GM12878 (cell line): ENCODE data around the gene CRYL1. TPM values are rescaled to one million over a fixed set of nuclear protein-coding genes. Genes with fewer than 3 reads are reported as not detected.

ENCODE experiments used
- BRCA1 ChIP-seq: IDR thresholded peaks from 2 replicates; pipeline ENCODE4 v1.6.1; 2011; ENCODE audit warnings: low read depth, low read length, improper control_type of control experiment
- CBX5 ChIP-seq: sonication (generic); IDR thresholded peaks from 2 replicates; pipeline ENCODE4 v1.6.1; 2016; ENCODE audit warnings: low read depth, moderate library complexity, mild to moderate bottlenecking, inconsistent platforms
- HDGF ChIP-seq: fragments of 450-650 bp; IDR thresholded peaks from 2 replicates; pipeline ENCODE4 v1.6.1; 2016; ENCODE audit warnings: antibody characterized with exemption
- MEF2A ChIP-seq: IDR thresholded peaks from 2 replicates; pipeline ENCODE4 v1.6.1; 2011; ENCODE audit warnings: low read depth, mild to moderate bottlenecking, low read length, moderate library complexity; ENCODE audit not compliant: insufficient read depth
- MEF2B ChIP-seq: fragments of 450-650 bp; IDR thresholded peaks from 2 replicates; pipeline ENCODE4 v1.6.1; 2018; ENCODE audit warnings: mild to moderate bottlenecking, moderate library complexity; ENCODE audit not compliant: partially characterized antibody, poor library complexity, severe bottlenecking
- MYC ChIP-seq: IDR thresholded peaks from 2 replicates; pipeline ENCODE4 v1.6.1; 2011; ENCODE audit warnings: mild to moderate bottlenecking, low read length, moderate library complexity, inconsistent platforms; ENCODE audit not compliant: insufficient read depth, insufficient replicate concordance, insufficient read length, severe bottlenecking
- NFIC ChIP-seq: IDR thresholded peaks from 2 replicates; pipeline ENCODE4 v1.6.1; 2012; ENCODE audit warnings: low read depth, mild to moderate bottlenecking, inconsistent platforms, low read length, moderate library complexity
- PML ChIP-seq: IDR thresholded peaks from 2 replicates; pipeline ENCODE4 v1.6.1; 2012; ENCODE audit warnings: low read length, inconsistent platforms
- RUNX3 ChIP-seq: IDR thresholded peaks from 2 replicates; pipeline ENCODE4 v1.6.1; 2012; ENCODE audit warnings: low read length, inconsistent platforms
- SIX5 ChIP-seq: IDR thresholded peaks from 2 replicates; pipeline ENCODE4 v1.6.1; 2011; ENCODE audit warnings: mild to moderate bottlenecking, low read depth, low read length, moderate library complexity; ENCODE audit not compliant: severe bottlenecking
- SMC3 ChIP-seq: IDR thresholded peaks from 2 replicates; pipeline ENCODE4 v1.6.1; 2011; ENCODE audit warnings: low read length, improper control_type of control experiment, borderline replicate concordance
- SREBF2 ChIP-seq: IDR thresholded peaks from 2 replicates; pipeline ENCODE4 v1.6.1; 2012; ENCODE audit warnings: mild to moderate bottlenecking, low read length
- SUZ12 ChIP-seq: fragments of 200-600 bp; sonication (generic); IDR thresholded peaks from one replicate; pipeline ENCODE4 v1.6.1; 2018; ENCODE audit warnings: antibody characterized with exemption, mild to moderate bottlenecking; ENCODE audit not compliant: unreplicated experiment
- TBL1XR1 ChIP-seq: IDR thresholded peaks from 2 replicates; pipeline ENCODE4 v1.6.1; 2012; ENCODE audit warnings: low read depth, low read length, improper control_type of control experiment
- TCF12 ChIP-seq: IDR thresholded peaks from 2 replicates; pipeline ENCODE4 v1.6.1; 2011; ENCODE audit warnings: low read depth, mild to moderate bottlenecking, low read length
- YBX1 ChIP-seq: fragments of 450-650 bp; IDR thresholded peaks from 2 replicates; pipeline ENCODE4 v1.6.1; 2016; ENCODE audit warnings: antibody characterized with exemption
- ZBED1 ChIP-seq: IDR thresholded peaks from 2 replicates; pipeline ENCODE4 v1.6.1; 2016; ENCODE audit warnings: borderline replicate concordance
- ZNF217 ChIP-seq: fragments of 450-650 bp; IDR thresholded peaks from 2 replicates; pipeline ENCODE4 v1.6.1; 2017; ENCODE audit warnings: antibody characterized with exemption, mild to moderate bottlenecking
- polyA plus RNA-seq, 11 experiments: library from polyadenylated mRNA; depleted of rRNA in 4 of 11; unstranded in 6 of 11; stranded (reverse) in 5 of 11; fragments of >200 nt; fragmentation: Nextera tagmentation in 4 of 11; fragmentation: Illumina TruSeq in 1 of 11; extraction: Ambion mirVana in 4 of 11; extraction: Trizol in 1 of 11; gene quantifications; 1 replicate in 1 of 11; 2 replicates in 10 of 11; pipeline versions ENCODE4 v1.2.1 to v1.2.3, GENCODE V29; 2011 to 2016; ENCODE audit warnings: inconsistent platforms in 2 of 11, missing spikeins in 2 of 11, low read depth in 1 of 11
- total RNA-seq, 4 experiments: library from RNA; depleted of rRNA in 3 of 4; stranded (reverse); fragments of >200 nt in 3 of 4; fragmentation: Illumina TruSeq in 1 of 4; extraction: Trizol in 1 of 4; gene quantifications; 2 replicates each; pipeline versions ENCODE4 v1.2.1 to v1.2.3, GENCODE V29; 2013 to 2021
- TF ChIP-seq, protein P1 (sequence below): IDR thresholded peaks from 2 replicates; pipeline ENCODE4 v1.6.1; 2012; ENCODE audit warnings: improper control_type of control experiment, low read depth, low read length; ENCODE audit not compliant: insufficient replicate concordance
- TF ChIP-seq, protein P2 (sequence below): fragments of 450-650 bp; IDR thresholded peaks from 2 replicates; pipeline ENCODE4 v1.6.1; 2014; ENCODE audit warnings: mild to moderate bottlenecking
- TF ChIP-seq, protein P3 (sequence below): fragments of 450-650 bp; IDR thresholded peaks from 2 replicates; pipeline ENCODE4 v1.6.1; 2017; ENCODE audit warnings: mild to moderate bottlenecking, low read depth, inconsistent platforms; ENCODE audit not compliant: poor library complexity, severe bottlenecking
- TF ChIP-seq, protein P4 (sequence below): IDR thresholded peaks from 2 replicates; pipeline ENCODE4 v1.6.1; 2012; ENCODE audit warnings: low read depth, low read length, improper control_type of control experiment

CRYL1 gene
- total and polyA plus RNA-seq, 10 of the 15 experiments (the other 5 are each of a cell fraction or from before 2014, with no cell fraction given) = 5.5 to 36.7 (median 12.2) TPM

DNA sequence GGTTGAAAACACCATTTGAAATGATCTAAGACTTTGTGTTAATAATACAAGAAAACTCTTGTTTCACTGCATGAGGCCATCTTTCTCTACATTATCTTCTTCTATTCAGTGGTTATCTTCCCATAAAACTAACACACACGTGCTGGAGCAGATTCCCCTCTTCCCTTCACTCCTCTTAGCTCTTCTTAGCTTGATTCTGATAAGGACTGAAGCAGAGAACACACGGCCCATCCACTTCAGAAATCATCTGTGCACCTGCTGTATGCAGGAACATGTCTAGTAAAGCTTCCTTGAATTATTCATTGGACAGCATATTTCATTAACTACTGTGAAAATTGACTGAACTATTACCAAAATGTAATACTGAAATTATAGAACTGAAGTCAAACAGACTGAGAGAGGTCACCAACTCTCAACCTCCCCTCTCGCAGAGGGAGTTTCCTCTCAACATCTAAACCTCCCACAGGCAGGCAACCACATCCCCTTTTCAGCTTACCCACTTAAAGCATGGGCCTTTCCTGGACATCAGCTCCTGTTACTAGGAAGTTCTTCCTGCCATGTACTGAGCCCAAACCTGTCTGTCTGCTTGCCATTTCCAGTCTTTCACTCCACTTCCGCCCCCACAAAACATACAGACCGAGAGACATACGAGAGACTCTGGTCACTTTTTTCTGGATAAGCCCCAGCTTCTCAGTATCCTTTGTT lies 113.9 kb downstream of the CRYL1 start (continued):
- TF ChIP-seq, protein P1, sequence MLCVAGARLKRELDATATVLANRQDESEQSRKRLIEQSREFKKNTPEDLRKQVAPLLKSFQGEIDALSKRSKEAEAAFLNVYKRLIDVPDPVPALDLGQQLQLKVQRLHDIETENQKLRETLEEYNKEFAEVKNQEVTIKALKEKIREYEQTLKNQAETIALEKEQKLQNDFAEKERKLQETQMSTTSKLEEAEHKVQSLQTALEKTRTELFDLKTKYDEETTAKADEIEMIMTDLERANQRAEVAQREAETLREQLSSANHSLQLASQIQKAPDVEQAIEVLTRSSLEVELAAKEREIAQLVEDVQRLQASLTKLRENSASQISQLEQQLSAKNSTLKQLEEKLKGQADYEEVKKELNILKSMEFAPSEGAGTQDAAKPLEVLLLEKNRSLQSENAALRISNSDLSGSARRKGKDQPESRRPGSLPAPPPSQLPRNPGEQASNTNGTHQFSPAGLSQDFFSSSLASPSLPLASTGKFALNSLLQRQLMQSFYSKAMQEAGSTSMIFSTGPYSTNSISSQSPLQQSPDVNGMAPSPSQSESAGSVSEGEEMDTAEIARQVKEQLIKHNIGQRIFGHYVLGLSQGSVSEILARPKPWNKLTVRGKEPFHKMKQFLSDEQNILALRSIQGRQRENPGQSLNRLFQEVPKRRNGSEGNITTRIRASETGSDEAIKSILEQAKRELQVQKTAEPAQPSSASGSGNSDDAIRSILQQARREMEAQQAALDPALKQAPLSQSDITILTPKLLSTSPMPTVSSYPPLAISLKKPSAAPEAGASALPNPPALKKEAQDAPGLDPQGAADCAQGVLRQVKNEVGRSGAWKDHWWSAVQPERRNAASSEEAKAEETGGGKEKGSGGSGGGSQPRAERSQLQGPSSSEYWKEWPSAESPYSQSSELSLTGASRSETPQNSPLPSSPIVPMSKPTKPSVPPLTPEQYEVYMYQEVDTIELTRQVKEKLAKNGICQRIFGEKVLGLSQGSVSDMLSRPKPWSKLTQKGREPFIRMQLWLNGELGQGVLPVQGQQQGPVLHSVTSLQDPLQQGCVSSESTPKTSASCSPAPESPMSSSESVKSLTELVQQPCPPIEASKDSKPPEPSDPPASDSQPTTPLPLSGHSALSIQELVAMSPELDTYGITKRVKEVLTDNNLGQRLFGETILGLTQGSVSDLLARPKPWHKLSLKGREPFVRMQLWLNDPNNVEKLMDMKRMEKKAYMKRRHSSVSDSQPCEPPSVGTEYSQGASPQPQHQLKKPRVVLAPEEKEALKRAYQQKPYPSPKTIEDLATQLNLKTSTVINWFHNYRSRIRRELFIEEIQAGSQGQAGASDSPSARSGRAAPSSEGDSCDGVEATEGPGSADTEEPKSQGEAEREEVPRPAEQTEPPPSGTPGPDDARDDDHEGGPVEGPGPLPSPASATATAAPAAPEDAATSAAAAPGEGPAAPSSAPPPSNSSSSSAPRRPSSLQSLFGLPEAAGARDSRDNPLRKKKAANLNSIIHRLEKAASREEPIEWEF = no peak
- TF ChIP-seq ZBED1 = peak; percentile 63; the same call in 1 of the 2 replicates
- TF ChIP-seq HDGF = no peak
- no peak for TF ChIP-seq YBX1
- TF ChIP-seq BRCA1 = no peak
- TF ChIP-seq SREBF2 = no peak
- TF ChIP-seq, protein P2, sequence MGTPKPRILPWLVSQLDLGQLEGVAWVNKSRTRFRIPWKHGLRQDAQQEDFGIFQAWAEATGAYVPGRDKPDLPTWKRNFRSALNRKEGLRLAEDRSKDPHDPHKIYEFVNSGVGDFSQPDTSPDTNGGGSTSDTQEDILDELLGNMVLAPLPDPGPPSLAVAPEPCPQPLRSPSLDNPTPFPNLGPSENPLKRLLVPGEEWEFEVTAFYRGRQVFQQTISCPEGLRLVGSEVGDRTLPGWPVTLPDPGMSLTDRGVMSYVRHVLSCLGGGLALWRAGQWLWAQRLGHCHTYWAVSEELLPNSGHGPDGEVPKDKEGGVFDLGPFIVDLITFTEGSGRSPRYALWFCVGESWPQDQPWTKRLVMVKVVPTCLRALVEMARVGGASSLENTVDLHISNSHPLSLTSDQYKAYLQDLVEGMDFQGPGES = no peak
- TF ChIP-seq MYC = no peak
- TF ChIP-seq, protein P3, sequence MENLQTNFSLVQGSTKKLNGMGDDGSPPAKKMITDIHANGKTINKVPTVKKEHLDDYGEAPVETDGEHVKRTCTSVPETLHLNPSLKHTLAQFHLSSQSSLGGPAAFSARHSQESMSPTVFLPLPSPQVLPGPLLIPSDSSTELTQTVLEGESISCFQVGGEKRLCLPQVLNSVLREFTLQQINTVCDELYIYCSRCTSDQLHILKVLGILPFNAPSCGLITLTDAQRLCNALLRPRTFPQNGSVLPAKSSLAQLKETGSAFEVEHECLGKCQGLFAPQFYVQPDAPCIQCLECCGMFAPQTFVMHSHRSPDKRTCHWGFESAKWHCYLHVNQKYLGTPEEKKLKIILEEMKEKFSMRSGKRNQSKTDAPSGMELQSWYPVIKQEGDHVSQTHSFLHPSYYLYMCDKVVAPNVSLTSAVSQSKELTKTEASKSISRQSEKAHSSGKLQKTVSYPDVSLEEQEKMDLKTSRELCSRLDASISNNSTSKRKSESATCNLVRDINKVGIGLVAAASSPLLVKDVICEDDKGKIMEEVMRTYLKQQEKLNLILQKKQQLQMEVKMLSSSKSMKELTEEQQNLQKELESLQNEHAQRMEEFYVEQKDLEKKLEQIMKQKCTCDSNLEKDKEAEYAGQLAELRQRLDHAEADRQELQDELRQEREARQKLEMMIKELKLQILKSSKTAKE = no peak
- 0 out of 2 replicates have a peak, but pooled peaks have one; percentile 44 for TF ChIP-seq MEF2A
- peak; percentile 97 for TF ChIP-seq RUNX3
- peak; percentile 75; the same call in 1 of the 2 replicates for TF ChIP-seq NFIC
- no peak for TF ChIP-seq CBX5
- no peak for TF ChIP-seq SUZ12
- no peak for TF ChIP-seq PML
- TF ChIP-seq ZNF217 = no peak
- TF ChIP-seq, protein P4, sequence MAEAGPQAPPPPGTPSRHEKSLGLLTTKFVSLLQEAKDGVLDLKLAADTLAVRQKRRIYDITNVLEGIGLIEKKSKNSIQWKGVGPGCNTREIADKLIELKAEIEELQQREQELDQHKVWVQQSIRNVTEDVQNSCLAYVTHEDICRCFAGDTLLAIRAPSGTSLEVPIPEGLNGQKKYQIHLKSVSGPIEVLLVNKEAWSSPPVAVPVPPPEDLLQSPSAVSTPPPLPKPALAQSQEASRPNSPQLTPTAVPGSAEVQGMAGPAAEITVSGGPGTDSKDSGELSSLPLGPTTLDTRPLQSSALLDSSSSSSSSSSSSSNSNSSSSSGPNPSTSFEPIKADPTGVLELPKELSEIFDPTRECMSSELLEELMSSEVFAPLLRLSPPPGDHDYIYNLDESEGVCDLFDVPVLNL = no peak
- TF ChIP-seq SMC3 = no peak
- peak; percentile 38 for TF ChIP-seq MEF2B
- no peak for TF ChIP-seq SIX5
- TF ChIP-seq TBL1XR1 = 0 out of 2 replicates have a peak, but pooled peaks have one; percentile 14
- 0 out of 2 replicates have a peak, but pooled peaks have one; percentile 15 for TF ChIP-seq TCF12
